H9 (cell line): ENCODE measurements around the gene SLAMF1. TPM values are rescaled to one million over a fixed set of nuclear protein-coding genes. Genes with fewer than 3 reads are reported as not detected.

ENCODE experiments used
- DNase-seq: peaks from one replicate; pipeline ENCODE4 v3.0.0-alpha.2; 2017
- H2AFZ ChIP-seq: one replicate; pipeline ENCODE4 v1.6.1; 2013; ENCODE audit warnings: mild to moderate bottlenecking, low read length, control low read depth, moderate library complexity
- H2AK5ac ChIP-seq: 2 replicates; pipeline ENCODE4 v1.6.1; 2013; ENCODE audit warnings: low read length, control low read depth, mixed read lengths; ENCODE audit not compliant: insufficient read length
- H2BK120ac ChIP-seq: one replicate; pipeline ENCODE4 v1.6.1; 2013; ENCODE audit warnings: low read depth, mild to moderate bottlenecking, low read length, control low read depth, inconsistent platforms; ENCODE audit not compliant: poor library complexity, severe bottlenecking
- H2BK12ac ChIP-seq: 2 replicates; pipeline ENCODE4 v1.6.1; 2013; ENCODE audit warnings: low read length, control low read depth, mixed read lengths, low read depth; ENCODE audit not compliant: insufficient read length
- H2BK15ac ChIP-seq: 2 replicates; pipeline ENCODE4 v1.6.1; 2013; ENCODE audit warnings: low read depth, low read length, control low read depth
- H2BK20ac ChIP-seq: one replicate; pipeline ENCODE4 v1.6.1; 2013; ENCODE audit warnings: low read depth, mild to moderate bottlenecking, low read length, control low read depth, inconsistent platforms; ENCODE audit not compliant: poor library complexity, severe bottlenecking
- H2BK5ac ChIP-seq: 2 replicates; pipeline ENCODE4 v1.6.1; 2013; ENCODE audit warnings: low read length, control low read depth, mixed read lengths; ENCODE audit not compliant: insufficient read length
- H3K14ac ChIP-seq: 2 replicates; pipeline ENCODE4 v1.6.1; 2013; ENCODE audit warnings: low read length, control low read depth; ENCODE audit not compliant: insufficient read depth
- H3K18ac ChIP-seq: 2 replicates; pipeline ENCODE4 v1.6.1; 2013; ENCODE audit warnings: low read depth, mild to moderate bottlenecking, mixed read lengths, low read length, control low read depth; ENCODE audit not compliant: insufficient read length
- H3K23ac ChIP-seq: 2 replicates; pipeline ENCODE4 v1.6.1; 2013; ENCODE audit warnings: low read length, control low read depth, mixed read lengths, low read depth; ENCODE audit not compliant: insufficient read length
- H3K23me2 ChIP-seq: 2 replicates; pipeline ENCODE4 v1.6.1; 2013; ENCODE audit warnings: low read depth, mild to moderate bottlenecking, mixed read lengths, low read length, control low read depth; ENCODE audit not compliant: insufficient read length, poor library complexity, severe bottlenecking
- H3K27ac ChIP-seq: 2 replicates; pipeline ENCODE4 v1.5.1; 2013; ENCODE audit warnings: low read length, control low read depth, mixed read lengths, low read depth; ENCODE audit not compliant: insufficient read length
- H3K27me3 ChIP-seq: 2 replicates; pipeline ENCODE4 v1.6.1; 2013; ENCODE audit warnings: low read length, control low read depth, inconsistent platforms; ENCODE audit not compliant: insufficient read depth
- H3K4ac ChIP-seq: 2 replicates; pipeline ENCODE4 v1.6.1; 2013; ENCODE audit warnings: low read depth, mild to moderate bottlenecking, control low read depth, inconsistent platforms, low read length, moderate library complexity
- H3K4me1 ChIP-seq: 2 replicates; pipeline ENCODE4 v1.6.1; 2013; ENCODE audit warnings: low read length, control low read depth, inconsistent platforms; ENCODE audit not compliant: insufficient read depth
- H3K4me2 ChIP-seq: 2 replicates; pipeline ENCODE4 v1.6.1; 2013; ENCODE audit warnings: low read length, control low read depth, mixed read lengths; ENCODE audit not compliant: insufficient read length, insufficient read depth
- H3K56ac ChIP-seq: 2 replicates; pipeline ENCODE4 v1.6.1; 2013; ENCODE audit warnings: low read depth, mild to moderate bottlenecking, mixed read lengths, low read length, control low read depth; ENCODE audit not compliant: insufficient read length
- H3K79me1 ChIP-seq: 2 replicates; pipeline ENCODE4 v1.6.1; 2013; ENCODE audit warnings: low read depth, mild to moderate bottlenecking, moderate library complexity, low read length, control low read depth, inconsistent platforms; ENCODE audit not compliant: insufficient read depth, poor library complexity, severe bottlenecking
- H3K79me2 ChIP-seq: 2 replicates; pipeline ENCODE4 v1.6.1; 2013; ENCODE audit warnings: low read length, control low read depth, inconsistent platforms; ENCODE audit not compliant: insufficient read depth
- H3K9ac ChIP-seq: 2 replicates; pipeline ENCODE4 v1.6.1; 2013; ENCODE audit warnings: low read length, control low read depth, mixed read lengths; ENCODE audit not compliant: insufficient read length; ENCODE audit errors: extremely low read depth
- H3K9me3 ChIP-seq: one replicate; pipeline ENCODE4 v1.6.1; 2013; ENCODE audit warnings: low read depth, low read length, inconsistent platforms; ENCODE audit not compliant: control insufficient read depth
- H3T11ph ChIP-seq: one replicate; pipeline ENCODE4 v1.6.1; 2013; ENCODE audit warnings: mild to moderate bottlenecking, low read length, control low read depth, inconsistent platforms
- H4K20me1 ChIP-seq: one replicate; pipeline ENCODE4 v1.6.1; 2013; ENCODE audit not compliant: control insufficient read depth, insufficient read length, insufficient read depth
- H4K5ac ChIP-seq: 2 replicates; pipeline ENCODE4 v1.6.1; 2013; ENCODE audit warnings: low read depth, mild to moderate bottlenecking, mixed read lengths, low read length, control low read depth; ENCODE audit not compliant: insufficient read length
- H4K8ac ChIP-seq: replicated peaks from 2 replicates; pipeline ENCODE4 v1.6.1; 2013; ENCODE audit warnings: low read length, control low read depth, mixed read lengths, low read depth; ENCODE audit not compliant: insufficient read length
- H4K91ac ChIP-seq: 2 replicates; pipeline ENCODE4 v1.6.1; 2013; ENCODE audit warnings: low read depth, mild to moderate bottlenecking, moderate library complexity, mixed read lengths, low read length, control low read depth; ENCODE audit not compliant: insufficient read length
- H3K27ac Mint-ChIP-seq, 3 experiments: 2 replicates in 2 of 3; 3 replicates in 1 of 3; pipeline ENCODE4 v1.8.0; 2020 to 2021; ENCODE audit warnings: mixed read lengths in 3 of 3, mild to moderate bottlenecking in 1 of 3, moderate library complexity in 1 of 3
- H3K27me3 Mint-ChIP-seq: 2 replicates; pipeline ENCODE4 v1.8.0; 2021; ENCODE audit warnings: low read depth, mild to moderate bottlenecking, moderate library complexity, mixed read lengths
- H3K36me3 Mint-ChIP-seq, 3 experiments: 2 replicates in 2 of 3; 3 replicates in 1 of 3; pipeline ENCODE4 v1.8.0; 2020 to 2021; ENCODE audit warnings: low read depth in 3 of 3, mixed read lengths in 3 of 3; ENCODE audit not compliant: insufficient read depth in 1 of 3
- H3K4me1 Mint-ChIP-seq, 2 experiments: 2 replicates each; pipeline ENCODE4 v1.8.0; 2020; ENCODE audit warnings: mixed read lengths in 2 of 2
- H3K4me3 Mint-ChIP-seq, 2 experiments: 2 replicates in 1 of 2; 3 replicates in 1 of 2; pipeline ENCODE4 v1.8.0; 2020 to 2021; ENCODE audit warnings: mild to moderate bottlenecking in 2 of 2, mixed read lengths in 2 of 2, moderate library complexity in 1 of 2
- H3K9me3 Mint-ChIP-seq, 2 experiments: 2 replicates in 1 of 2; 3 replicates in 1 of 2; pipeline ENCODE4 v1.8.0; 2020; ENCODE audit warnings: mild to moderate bottlenecking in 2 of 2, mixed read lengths in 2 of 2, moderate library complexity in 1 of 2
- WGBS: extraction: QIAGEN DNeasy Blood & Tissue Kit; methylation state at CpG from one replicate; pipeline ENCODE4 v1.1.7; 2013; ENCODE audit warnings: missing lambda C conversion rate, low lambda C conversion rate, mixed read lengths; ENCODE audit not compliant: insufficient read length; ENCODE audit errors: extremely low coverage; 5-methylcytosine and 5-hydroxymethylcytosine counted together
- total RNA-seq: library from RNA; stranded (reverse); gene quantifications from 2 replicates; pipeline ENCODE4 v1.2.1, GENCODE V29; 2021
- TF ChIP-seq, protein P1 (sequence below): fragments of 200-600 bp; sonication (generic); conservative IDR thresholded peaks from 3 replicates; pipeline ENCODE4 v1.8.0; 2021; ENCODE audit warnings: antibody characterized with exemption, mild to moderate bottlenecking

SLAMF1 gene
- total RNA-seq, 1 experiment from 2014 or later = not detected

GRCh38 chr1:160608057-160608456 lies 38.8 kb downstream of the SLAMF1 start:
- Histone ChIP-seq H2AFZ (no peak overlapping the region), H3K9ac (no peak overlapping the region)

More at GRCh38 chr1:160608057-160608456, 38.8 kb downstream of the SLAMF1 start:
- Histone ChIP-seq H3K4me2 (no peak overlapping the region), H3K23ac (no peak overlapping the region), H3K23me2 (no peaks in the 10 kb centered on the region), H3K9me3 (no peaks in the 10 kb centered on the region), H3K79me2 (no peaks in the 10 kb centered on the region), H3K79me1 (no peaks in the 10 kb centered on the region), H3K27me3 (no peaks in the 10 kb centered on the region), H2BK15ac (no peak overlapping the region), H3K4ac (no peak overlapping the region), H4K8ac (no peak overlapping the region), H2BK5ac (no peak overlapping the region), H2AK5ac (no peak overlapping the region), H3K27ac (no peak overlapping the region), H4K20me1 (no peaks in the 10 kb centered on the region), H2BK20ac (no peak overlapping the region), H3K4me1 (no peaks in the 10 kb centered on the region), H2BK120ac (no peak overlapping the region), H3K18ac (no peak overlapping the region), H3K56ac (no peak overlapping the region), H4K91ac (no peak overlapping the region), H3T11ph (no peak overlapping the region), H2BK12ac (no peak overlapping the region), H4K5ac (no peak overlapping the region), H3K14ac (no peak overlapping the region)
- TF ChIP-seq, protein P1, sequence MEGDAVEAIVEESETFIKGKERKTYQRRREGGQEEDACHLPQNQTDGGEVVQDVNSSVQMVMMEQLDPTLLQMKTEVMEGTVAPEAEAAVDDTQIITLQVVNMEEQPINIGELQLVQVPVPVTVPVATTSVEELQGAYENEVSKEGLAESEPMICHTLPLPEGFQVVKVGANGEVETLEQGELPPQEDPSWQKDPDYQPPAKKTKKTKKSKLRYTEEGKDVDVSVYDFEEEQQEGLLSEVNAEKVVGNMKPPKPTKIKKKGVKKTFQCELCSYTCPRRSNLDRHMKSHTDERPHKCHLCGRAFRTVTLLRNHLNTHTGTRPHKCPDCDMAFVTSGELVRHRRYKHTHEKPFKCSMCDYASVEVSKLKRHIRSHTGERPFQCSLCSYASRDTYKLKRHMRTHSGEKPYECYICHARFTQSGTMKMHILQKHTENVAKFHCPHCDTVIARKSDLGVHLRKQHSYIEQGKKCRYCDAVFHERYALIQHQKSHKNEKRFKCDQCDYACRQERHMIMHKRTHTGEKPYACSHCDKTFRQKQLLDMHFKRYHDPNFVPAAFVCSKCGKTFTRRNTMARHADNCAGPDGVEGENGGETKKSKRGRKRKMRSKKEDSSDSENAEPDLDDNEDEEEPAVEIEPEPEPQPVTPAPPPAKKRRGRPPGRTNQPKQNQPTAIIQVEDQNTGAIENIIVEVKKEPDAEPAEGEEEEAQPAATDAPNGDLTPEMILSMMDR = no peak
- H3K36me3 Mint-ChIP-seq = peaks cover 0 to 5% (median 2%) of the 10 kb centered on the region in 3 experiments; a peak in 4 of 7 replicates
- DNase-seq = no peak
- no peaks in the 10 kb centered on the region; the same call in 1 of the 2 replicates for H3K27me3 Mint-ChIP-seq
- H3K27ac Mint-ChIP-seq = peak overlapping the region in 1 of 3 experiments; percentile 35; a peak in 1 of 7 replicates
- peaks cover 23 to 42% of the 10 kb centered on the region in 2 experiments for H3K4me1 Mint-ChIP-seq
- peaks cover 8 to 12% of the 10 kb centered on the region in 2 experiments for H3K9me3 Mint-ChIP-seq
- WGBS = no CpG with 5 or more reads among the region's 6 CpGs
- H3K4me3 Mint-ChIP-seq = no peak overlapping the region
